ENCODE results near the gene PLOD1.

The PLOD1 gene

GRCh38 chr1:11979851-11980675, 45.5 kb downstream of the PLOD1 start, which contains the start of gene MFN2:
MFN2 (plus strand) TSS chr1:11980444; CDS start chr1:11989169, 8,725 bp downstream.
- peak; percentile 98 for DNase-seq

- DNase-seq: peak; percentile 44
Observed at GRCh38 chr1:11980676-11980972, 46.1 kb downstream of the PLOD1 start.

GRCh38 chr1:11981378-11982009, 47.0 kb downstream of the PLOD1 start:
- no peak for DNase-seq

- no peak for DNase-seq
Observed at GRCh38 chr1:11982010-11982392, 47.5 kb downstream of the PLOD1 start.

- no peak for DNase-seq
Observed at GRCh38 chr1:11984121-11984520, 49.6 kb downstream of the PLOD1 start.

GRCh38 chr1:11984576-11984975, 50.1 kb downstream of the PLOD1 start:
- DNase-seq: no peak

- DNase-seq: no peak
Observed at GRCh38 chr1:11985171-11985570, 50.7 kb downstream of the PLOD1 start.

GRCh38 chr1:11985851-11986250, 51.3 kb downstream of the PLOD1 start:
- no peak for DNase-seq

- DNase-seq: peak; percentile 53
Observed at GRCh38 chr1:11989669-11990068, 55.2 kb downstream of the PLOD1 start.

- peak; percentile 98 for DNase-seq
Observed at GRCh38 chr1:11990303-11991032, 56.0 kb downstream of the PLOD1 start.

- DNase-seq: peak; percentile 63
Observed at GRCh38 chr1:11991969-11992676, 57.6 kb downstream of the PLOD1 start.

- DNase-seq: no peak
Observed at GRCh38 chr1:11997081-11997850, 62.7 kb downstream of the PLOD1 start.

- DNase-seq: no peak
Observed at GRCh38 chr1:11998636-11999035, 64.1 kb downstream of the PLOD1 start.

- no peak for DNase-seq
Observed at GRCh38 chr1:11999236-11999635, 64.7 kb downstream of the PLOD1 start.

GRCh38 chr1:12001249-12001917, 66.9 kb downstream of the PLOD1 start:
- DNase-seq: peak; percentile 72

GRCh38 chr1:12001996-12002493, 67.5 kb downstream of the PLOD1 start:
- DNase-seq: no peak

GRCh38 chr1:12003762-12004161, 69.2 kb downstream of the PLOD1 start:
- DNase-seq: no peak

GRCh38 chr1:12005488-12006166, 71.1 kb downstream of the PLOD1 start:
- no peak for DNase-seq

- DNase-seq: no peak
Observed at GRCh38 chr1:12006167-12006921, 71.8 kb downstream of the PLOD1 start.

GRCh38 chr1:12007204-12007603, 72.7 kb downstream of the PLOD1 start:
- no peak for DNase-seq
